ENCODE results near the gene PCSK5.
"Not testable (repeated sequence)": the region's sequence is repeated elsewhere in the genome, so short reads cannot be mapped to it uniquely, and the experiment has no call there.

DNA sequence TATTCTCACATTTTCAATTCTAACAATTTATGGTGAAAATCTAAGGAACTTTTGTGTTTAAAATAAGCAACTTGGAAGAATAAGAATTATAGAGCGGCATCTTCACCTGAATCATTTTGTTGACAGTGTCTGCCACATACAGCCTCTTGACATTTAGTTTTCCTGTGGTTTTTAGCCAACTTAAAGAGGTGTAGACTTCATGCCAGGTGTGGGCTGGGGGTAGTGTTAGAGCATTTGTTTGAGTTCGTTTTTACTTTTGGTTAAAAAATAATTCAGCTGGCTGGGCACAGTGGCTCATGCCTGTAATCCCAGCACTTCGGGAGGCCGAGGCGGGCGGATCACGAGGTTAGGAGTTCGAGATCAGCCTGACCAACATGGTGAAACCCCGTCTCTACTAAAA is 72.8 kb downstream of the PCSK5 start:
- TF ChIP-seq YY1 (IDR thresholded peaks at IDR 0.05; ENCODE audit: insufficient read depth, insufficient read length); ZNF274 (IDR thresholded peaks at IDR 0.05; ENCODE audit: low read depth, low read length); SUZ12 (IDR thresholded peaks at IDR 0.05; ENCODE audit: extremely low read depth, insufficient read depth, insufficient read length): not testable (repeated sequence)
